SH-SY5Y (cell line): ENCODE data around the gene GAB2.

Experiments used
- GATA2 ChIP-seq: IDR thresholded peaks from 2 replicates; pipeline ENCODE4 v1.6.1; 2011; ENCODE audit warnings: mild to moderate bottlenecking, low read depth, low read length
- GATA3 ChIP-seq: IDR thresholded peaks from 2 replicates; pipeline ENCODE4 v1.6.1; 2011; ENCODE audit warnings: low read depth, mild to moderate bottlenecking, low read length, moderate library complexity

GAB2 gene

DNA sequence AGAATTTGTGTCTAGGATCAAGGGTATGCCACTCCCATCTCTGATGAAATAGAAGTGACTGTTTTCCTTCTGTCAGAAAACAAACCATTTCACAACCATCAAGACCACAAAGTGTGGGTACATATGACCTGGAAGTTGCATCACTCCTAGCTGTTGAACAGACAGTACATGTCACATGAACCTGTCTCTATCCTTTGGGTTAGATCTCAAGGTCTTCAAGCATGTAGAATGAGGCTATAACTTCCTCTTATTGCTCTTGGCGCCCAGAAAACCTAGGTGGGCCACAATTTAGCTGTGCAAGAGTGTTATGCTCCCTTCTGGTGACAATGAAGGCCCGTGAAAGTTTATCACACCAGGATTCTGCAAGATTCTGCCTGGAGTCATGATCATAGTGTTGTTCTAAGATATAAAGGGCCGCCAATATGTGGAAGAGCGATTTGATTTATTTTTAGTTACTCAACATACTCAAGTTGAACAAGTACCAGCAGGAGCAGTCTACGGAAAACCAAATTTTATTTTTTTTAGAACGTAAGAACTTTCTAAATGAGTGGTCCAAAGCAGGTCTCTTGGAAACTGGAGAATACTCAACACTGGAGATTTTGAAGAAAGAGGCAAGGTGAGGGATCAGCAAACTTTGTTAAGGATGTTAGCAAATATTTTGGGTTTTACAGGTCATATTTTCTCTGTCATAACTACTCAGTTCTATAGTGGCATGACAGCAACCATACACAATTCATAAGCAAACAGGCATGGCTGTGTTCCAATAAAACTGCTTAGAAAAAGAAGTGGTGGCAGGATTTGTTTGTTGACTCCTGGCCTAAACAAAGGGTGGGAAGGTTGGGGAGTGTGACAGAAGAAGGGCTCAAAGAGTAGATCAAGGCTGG, 127.1 kb downstream of the GAB2 start:
- TF ChIP-seq GATA3, result no peak
- no peak for TF ChIP-seq GATA2

DNA sequence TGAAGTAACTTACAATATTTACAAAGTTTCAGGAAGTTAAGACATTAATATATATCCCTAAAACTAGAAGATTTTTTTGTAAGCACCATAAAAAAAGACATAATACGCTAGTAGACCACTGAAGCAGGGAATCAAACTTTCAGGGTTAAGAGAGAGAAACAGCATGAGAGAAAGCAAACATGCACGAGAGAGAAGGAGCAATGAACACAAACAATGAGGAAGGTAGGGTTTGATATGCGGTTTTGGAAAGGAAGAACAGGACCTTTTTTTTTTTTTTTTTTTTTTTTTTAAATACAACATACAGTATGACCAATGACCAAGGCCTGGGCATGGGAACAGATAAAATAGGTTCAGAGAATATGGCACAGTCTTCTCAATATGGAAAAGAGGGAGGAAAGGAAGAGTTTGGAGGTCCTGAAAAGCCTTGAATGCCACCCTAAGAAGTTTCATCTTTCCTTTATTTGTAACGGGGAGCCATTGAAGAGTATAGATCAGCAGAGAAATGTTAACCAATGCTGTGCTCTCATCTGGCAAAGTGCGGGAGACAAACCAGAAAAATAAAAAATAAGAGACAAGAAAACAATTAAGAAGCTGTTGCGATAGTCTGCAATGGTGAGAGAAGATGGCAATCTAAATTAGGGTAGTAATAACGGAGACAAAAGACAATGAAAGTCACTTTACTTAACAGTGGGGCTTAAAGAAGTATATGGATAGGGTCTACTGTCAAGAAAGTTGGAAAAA, 127.9 kb downstream of the GAB2 start:
- TF ChIP-seq GATA3 (no peak), GATA2 (no peak)

DNA sequence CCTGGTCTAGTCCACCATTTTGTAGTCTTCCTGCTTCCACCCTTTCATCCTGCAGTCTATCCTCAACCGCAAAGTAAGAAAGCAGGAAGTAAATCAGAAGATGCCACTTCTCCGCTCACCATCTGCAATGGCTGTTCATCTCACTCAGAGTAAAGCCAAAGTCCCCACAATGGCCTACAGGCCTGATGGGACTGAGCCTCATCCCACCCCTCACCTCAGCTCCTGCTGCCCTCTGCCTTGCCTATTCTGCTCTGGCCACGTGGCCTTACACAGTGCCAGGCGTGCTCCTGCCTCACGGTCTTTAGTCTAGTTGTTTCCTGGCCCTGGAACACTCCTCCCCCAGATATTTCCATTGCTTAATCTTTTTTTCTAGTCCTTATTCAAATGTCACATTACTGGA, 133.4 kb downstream of the GAB2 start:
- TF ChIP-seq GATA3, result no peak
- no peak for TF ChIP-seq GATA2

DNA sequence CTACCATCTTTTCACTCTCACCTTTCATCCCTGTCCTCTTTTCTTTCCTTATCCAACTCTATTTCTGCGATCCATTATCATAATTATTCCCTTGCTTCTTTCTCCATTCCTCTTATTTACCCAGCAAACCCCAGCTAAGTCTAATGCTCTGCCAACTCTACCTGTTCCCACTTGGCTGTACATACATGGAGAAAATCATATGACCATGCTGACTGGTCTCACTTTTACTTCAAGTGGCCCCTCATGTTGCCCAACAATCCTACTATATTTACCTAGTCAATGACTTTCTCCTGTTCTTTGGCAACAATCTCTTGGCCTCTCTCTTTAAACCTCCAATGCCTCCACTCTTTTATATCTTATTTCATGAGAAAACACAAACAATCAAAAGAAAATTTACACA, 134.8 kb downstream of the GAB2 start:
- no peak for TF ChIP-seq GATA3
- TF ChIP-seq GATA2, result no peak

DNA sequence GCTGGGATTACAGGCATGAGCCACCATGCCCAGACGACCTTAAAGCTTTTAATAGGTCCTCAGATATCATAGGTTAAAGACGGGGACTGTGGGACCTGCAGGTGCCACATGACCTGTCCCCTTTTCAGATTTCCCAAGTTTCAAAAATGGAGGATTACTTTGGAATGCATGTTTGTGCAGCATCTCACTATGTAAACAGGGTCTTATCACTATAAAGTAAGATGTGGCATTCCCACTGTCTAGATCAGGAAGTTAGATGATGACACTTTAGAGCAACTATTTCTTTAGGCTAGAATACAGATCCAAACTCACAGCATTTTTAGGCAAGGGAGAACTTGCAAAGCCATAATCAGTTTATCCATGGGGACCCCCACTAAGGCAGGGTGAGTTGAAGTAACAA, 136.1 kb downstream of the GAB2 start:
- TF ChIP-seq GATA3 (no peak), GATA2 (no peak)

DNA sequence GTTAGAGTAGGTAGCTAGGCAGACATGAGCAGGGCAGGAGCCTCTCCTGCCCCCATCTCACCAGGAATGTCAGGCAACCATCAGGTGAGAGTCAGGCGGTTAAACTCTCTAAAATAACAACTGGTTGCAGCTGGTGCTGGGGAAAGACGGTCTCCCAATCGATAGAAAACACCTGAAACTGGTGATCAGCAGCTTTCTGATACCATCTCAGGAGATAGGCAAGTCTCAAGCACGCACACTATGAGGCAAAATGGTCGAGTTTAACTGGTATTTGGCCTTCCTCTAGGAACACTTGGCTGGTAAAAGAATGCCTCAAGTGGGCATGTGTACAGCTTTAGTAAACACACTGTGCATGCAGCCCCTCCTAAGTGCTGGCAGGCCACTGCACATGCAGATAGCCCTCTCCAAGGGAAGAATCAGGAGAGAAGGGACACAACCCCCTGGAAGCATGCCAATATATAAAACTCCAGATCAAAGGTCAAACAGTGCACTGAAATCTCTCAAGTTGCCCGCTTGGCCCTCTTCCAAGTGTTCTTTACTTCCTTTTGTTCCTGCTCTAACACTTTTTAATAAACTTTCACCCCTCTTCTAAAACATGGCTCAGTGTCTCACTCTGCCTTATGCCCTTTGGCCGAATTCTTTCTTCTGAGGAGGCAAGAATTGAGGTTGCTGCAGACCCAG, 140.2 kb downstream of the GAB2 start:
- TF ChIP-seq GATA3, result no peak
- no peak for TF ChIP-seq GATA2

DNA sequence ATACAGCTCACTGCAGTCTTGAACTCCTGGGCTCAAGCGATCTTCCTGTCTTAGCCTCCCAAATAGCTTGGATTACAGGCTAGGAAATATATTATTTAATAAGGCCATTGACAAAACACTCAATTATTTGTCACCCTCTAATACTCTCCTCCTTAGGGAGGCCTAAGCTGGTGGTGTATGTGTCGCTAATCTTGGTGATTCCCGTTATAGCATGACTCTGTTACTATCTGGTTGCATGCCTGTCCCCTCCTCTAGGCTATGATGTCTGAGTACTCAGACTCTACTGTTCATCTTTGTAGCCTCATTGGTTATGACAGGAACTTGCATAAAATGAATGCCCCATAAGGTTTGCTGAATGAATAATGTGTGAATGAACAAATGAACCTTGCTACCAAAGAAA, 141.3 kb downstream of the GAB2 start:
- TF ChIP-seq GATA3, result no peak
- TF ChIP-seq GATA2, result no peak

DNA sequence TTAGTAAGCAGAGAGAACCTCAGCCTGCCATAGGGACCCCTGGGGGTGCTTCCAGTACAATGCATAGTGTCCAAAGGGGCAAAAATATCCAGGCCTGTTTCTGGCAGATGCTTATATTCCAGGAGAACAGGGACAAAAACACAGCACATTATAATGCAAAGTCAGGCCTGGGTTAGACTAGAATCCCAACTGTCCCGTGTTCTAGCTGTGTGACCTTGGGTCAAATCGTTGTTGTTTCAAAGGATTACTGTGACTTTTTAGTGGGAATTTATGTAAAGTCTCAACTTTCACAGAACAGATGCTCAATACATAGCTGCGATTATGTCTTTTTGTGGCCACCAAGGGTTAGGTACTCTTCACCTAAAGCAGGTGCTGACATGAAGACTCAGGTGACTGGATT, 142.9 kb downstream of the GAB2 start:
- TF ChIP-seq GATA3, result no peak
- no peak for TF ChIP-seq GATA2

DNA sequence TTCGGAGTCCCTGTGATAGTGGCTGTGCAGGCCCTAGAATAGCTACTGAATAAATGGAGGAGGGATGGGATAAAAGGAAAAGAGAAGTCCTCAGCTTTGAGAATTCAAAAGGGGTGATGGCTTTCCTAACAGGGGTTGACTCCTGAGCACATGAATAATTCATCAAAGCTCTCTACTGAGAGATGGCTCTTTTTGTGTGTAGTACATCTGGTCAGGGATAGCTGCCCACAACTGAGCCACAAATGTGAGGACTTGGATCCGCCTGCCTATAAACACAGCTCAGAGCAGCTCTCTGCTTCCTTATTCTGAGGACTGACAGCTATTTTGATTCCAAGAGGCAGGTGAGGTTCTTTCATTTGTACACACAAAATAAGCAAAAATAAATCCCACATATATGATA, 146.6 kb downstream of the GAB2 start:
- no peak for TF ChIP-seq GATA3
- no peak for TF ChIP-seq GATA2

DNA sequence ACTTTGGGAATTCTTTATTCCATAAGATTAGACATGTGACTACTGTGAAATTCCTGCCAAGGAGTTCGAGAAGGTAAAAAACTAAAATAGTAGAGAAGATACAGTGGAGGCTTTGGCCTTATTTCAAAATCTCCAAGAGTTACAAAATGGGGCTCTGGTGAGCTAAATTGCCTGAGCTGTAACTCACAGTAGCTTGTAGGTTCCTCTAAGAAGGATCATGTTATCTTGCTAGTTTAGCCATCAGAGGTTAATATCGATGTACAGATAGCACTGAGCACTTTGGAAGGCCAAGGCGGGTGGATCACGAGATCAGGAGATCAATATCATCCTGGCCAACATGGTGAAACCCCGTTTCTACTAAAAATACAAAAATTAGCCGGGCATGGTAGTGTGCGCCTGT, 147.8 kb downstream of the GAB2 start:
- no peak for TF ChIP-seq GATA2
- no peak for TF ChIP-seq GATA3

DNA sequence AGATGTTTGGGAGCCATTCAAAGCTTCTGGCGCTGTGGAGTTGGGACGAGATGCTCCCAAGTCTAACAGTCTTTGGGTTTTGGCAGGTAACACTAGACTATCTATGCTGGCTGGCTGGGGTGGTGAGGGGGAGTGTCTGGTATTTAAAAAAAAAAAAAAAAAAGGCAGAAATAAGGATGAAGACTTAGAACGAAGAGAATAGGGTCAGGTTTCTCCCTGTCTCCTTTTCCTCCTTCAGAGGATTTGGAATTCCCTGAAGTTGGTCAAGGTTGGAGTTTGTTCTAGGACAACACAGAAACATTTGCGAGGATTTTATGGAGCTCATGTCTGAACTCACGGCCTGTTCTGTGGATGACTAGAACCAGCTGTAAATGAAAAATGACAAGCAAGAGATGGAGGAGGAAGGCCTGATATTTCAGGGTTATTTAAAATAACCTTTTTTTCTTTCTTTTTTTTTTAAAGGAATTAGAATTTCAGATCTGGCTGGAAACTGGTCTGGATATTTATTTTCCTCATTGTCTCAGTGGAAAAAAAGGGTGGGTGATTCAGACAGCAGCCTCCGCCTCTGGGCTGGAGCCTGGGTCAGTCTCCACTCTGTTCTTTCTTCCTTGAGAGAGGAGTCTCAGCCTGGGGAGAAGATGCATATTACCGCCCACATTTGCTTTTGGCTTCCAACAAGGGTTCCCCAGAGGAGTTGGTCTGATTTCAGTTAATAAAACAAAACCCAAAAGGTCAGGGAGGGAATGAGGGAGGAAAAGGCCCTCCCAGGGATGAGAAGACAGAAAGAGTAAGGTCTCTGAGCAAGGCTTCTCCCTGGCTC, 148.8 kb downstream of the GAB2 start:
- TF ChIP-seq GATA3 (no peak), GATA2 (no peak)

DNA sequence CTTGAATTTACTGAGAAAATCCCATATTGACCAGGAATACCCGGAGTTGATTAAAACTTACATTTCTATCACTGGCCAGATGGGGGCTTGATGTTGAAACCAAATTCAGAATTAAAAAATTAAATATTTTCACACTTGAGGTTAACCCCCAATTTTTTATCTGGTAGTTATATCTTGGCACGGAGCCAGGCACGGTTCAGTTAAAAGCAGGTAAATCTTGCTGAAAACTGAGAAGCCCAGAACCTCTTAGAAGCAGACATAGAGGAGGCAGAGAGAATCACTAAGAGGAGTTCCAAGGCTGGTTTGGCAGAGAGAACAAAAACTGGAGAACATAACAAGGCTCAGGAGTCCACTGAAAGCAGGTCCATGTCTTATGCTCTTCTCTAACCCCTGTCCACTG, 151.2 kb downstream of the GAB2 start:
- TF ChIP-seq GATA3 (no peak), GATA2 (no peak)

DNA sequence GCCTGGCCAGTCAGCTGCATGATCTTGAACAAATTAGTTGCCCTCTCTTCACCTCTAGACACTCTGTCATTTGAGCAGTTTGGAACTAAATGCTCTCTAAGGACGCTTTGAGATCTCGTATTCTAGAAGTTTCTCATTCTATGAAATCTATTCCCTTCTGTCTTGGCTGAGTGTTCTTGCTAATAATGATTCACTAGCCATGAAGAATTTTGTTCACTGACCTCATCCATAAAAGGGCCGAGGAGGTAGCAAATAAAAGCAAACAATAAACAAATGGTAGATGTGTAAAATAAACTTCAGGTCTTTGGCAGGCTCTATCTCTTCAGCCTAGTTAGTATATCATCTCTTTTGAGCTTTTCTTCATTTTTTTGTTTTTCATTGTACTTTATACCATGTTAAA, 152.3 kb downstream of the GAB2 start:
- no peak for TF ChIP-seq GATA2
- TF ChIP-seq GATA3, result no peak

DNA sequence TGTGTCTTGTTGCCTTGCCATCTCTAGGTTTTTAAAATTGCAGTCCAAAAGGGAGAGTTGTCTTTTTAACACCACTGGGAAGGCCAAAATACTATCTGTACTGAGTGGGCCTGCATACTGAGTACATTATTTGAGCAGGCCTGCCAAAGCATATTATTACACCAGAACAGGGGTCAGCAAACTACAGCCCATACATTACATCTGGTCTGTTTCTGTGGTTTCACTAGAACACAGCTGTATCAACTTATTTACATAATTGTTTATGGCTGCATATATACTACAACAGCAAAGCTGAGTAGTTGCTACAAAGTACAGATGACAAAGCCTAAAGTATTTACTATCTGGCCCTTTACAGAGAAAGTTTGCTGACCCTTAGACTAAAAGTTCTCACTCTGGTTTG, 154.9 kb downstream of the GAB2 start:
- TF ChIP-seq GATA2 (no peak), GATA3 (no peak)
